Measurements from ENCODE around the gene ZBED2.

ZBED2 gene

GRCh38 chr3:111617912-111618601 lies 22.9 kb upstream of the ZBED2 start:
- no peak for ATAC-seq
- TF ChIP-seq ZFP30 (CRISPR knock-in tag; IDR thresholded peaks at IDR 0.05) (no peak), SNAI2 (CRISPR knock-in tag; IDR thresholded peaks at IDR 0.05) (no peak), POU6F1 (CRISPR knock-in tag; IDR thresholded peaks at IDR 0.05; ENCODE audit: borderline replicate concordance, low read depth) (no peak), RARB (CRISPR knock-in tag; IDR thresholded peaks at IDR 0.05) (no peak), TOX (CRISPR knock-in tag; IDR thresholded peaks at IDR 0.05; ENCODE audit: borderline replicate concordance) (no peak), ZC3H10 (CRISPR knock-in tag; IDR thresholded peaks at IDR 0.05) (no peak), OSR1 (CRISPR knock-in tag; IDR thresholded peaks at IDR 0.05) (no peak), ZFP3 (CRISPR knock-in tag; IDR thresholded peaks at IDR 0.05) (no peak), ISL1 (CRISPR knock-in tag; IDR thresholded peaks at IDR 0.05) (no peak)

- TF ChIP-seq ISL1 (CRISPR knock-in tag; IDR thresholded peaks at IDR 0.05), result no peak
- no peak for TF ChIP-seq ZNF8 (CRISPR knock-in tag; IDR thresholded peaks at IDR 0.05)
- no peak for TF ChIP-seq CSRNP3 (CRISPR knock-in tag; IDR thresholded peaks at IDR 0.05)
- TF ChIP-seq ZFP3 (CRISPR knock-in tag; IDR thresholded peaks at IDR 0.05), result no peak
- no peak for TF ChIP-seq BACH2 (CRISPR knock-in tag; IDR thresholded peaks at IDR 0.05; ENCODE audit: borderline replicate concordance)
- TF ChIP-seq TOX (CRISPR knock-in tag; IDR thresholded peaks at IDR 0.05; ENCODE audit: borderline replicate concordance), result no peak
- no peak for TF ChIP-seq ESRRG (CRISPR knock-in tag; IDR thresholded peaks at IDR 0.05)
- TF ChIP-seq SNAI2 (CRISPR knock-in tag; IDR thresholded peaks at IDR 0.05), result no peak
- no peak for TF ChIP-seq ZC3H10 (CRISPR knock-in tag; IDR thresholded peaks at IDR 0.05)
- TF ChIP-seq OSR1 (CRISPR knock-in tag; IDR thresholded peaks at IDR 0.05), result no peak
- TF ChIP-seq ZNF565 (CRISPR knock-in tag; conservative IDR thresholded peaks at IDR 0.05; ENCODE audit: low read depth), result no peak
- TF ChIP-seq ARNTL (CRISPR knock-in tag; IDR thresholded peaks at IDR 0.05; ENCODE audit: borderline replicate concordance, low read depth), result no peak
- TF ChIP-seq PPARA (CRISPR knock-in tag; IDR thresholded peaks at IDR 0.05; ENCODE audit: borderline replicate concordance), result no peak
- no peak for TF ChIP-seq POU6F1 (CRISPR knock-in tag; IDR thresholded peaks at IDR 0.05; ENCODE audit: borderline replicate concordance, low read depth)
- TF ChIP-seq PATZ1 (CRISPR knock-in tag; IDR thresholded peaks at IDR 0.05; ENCODE audit: borderline replicate concordance), result no peak
- no peak for TF ChIP-seq ZNF70 (CRISPR knock-in tag; IDR thresholded peaks at IDR 0.05)
- TF ChIP-seq RARB (CRISPR knock-in tag; IDR thresholded peaks at IDR 0.05), result no peak
- no peak for TF ChIP-seq TCF4 (CRISPR knock-in tag; IDR thresholded peaks at IDR 0.05; ENCODE audit: borderline replicate concordance)
- no peak for TF ChIP-seq CREB5 (CRISPR knock-in tag; IDR thresholded peaks at IDR 0.05; ENCODE audit: low read depth)
- no peak for TF ChIP-seq GLIS3 (CRISPR knock-in tag; IDR thresholded peaks at IDR 0.05)
- ATAC-seq, result no peak
Observed at GRCh38 chr3:111617406-111617805, 22.3 kb upstream of the ZBED2 start.

- ATAC-seq, result peak; percentile 61
- no peak for TF ChIP-seq POU6F1 (CRISPR knock-in tag; IDR thresholded peaks at IDR 0.05; ENCODE audit: borderline replicate concordance, low read depth)
- no peak for TF ChIP-seq ZFP30 (CRISPR knock-in tag; IDR thresholded peaks at IDR 0.05)
- TF ChIP-seq ZC3H10 (CRISPR knock-in tag; IDR thresholded peaks at IDR 0.05), result no peak
- no peak for TF ChIP-seq BACH2 (CRISPR knock-in tag; IDR thresholded peaks at IDR 0.05; ENCODE audit: borderline replicate concordance)
- TF ChIP-seq ZNF70 (CRISPR knock-in tag; IDR thresholded peaks at IDR 0.05), result no peak
- TF ChIP-seq ARNTL (CRISPR knock-in tag; IDR thresholded peaks at IDR 0.05; ENCODE audit: borderline replicate concordance, low read depth), result no peak
- no peak for TF ChIP-seq GLIS3 (CRISPR knock-in tag; IDR thresholded peaks at IDR 0.05)
- TF ChIP-seq CREB5 (CRISPR knock-in tag; IDR thresholded peaks at IDR 0.05; ENCODE audit: low read depth), result no peak
Observed at GRCh38 chr3:111616417-111617105, 21.4 kb upstream of the ZBED2 start.

All from SK-N-SH treated with all-trans-retinoic acid at 6 μM for 48 hours (cell line).